GM12873 (cell line): ENCODE measurements around the gene THTPA.

ENCODE experiments used
- CTCF ChIP-seq: IDR thresholded peaks from 2 replicates; pipeline ENCODE4 v1.5.1; 2012; ENCODE audit warnings: low read depth, mild to moderate bottlenecking, moderate library complexity, low read length, control low read depth; ENCODE audit not compliant: insufficient read depth; ENCODE audit errors: missing control alignments

Gene THTPA

GRCh38 chr14:23572836-23573235, 16.8 kb downstream of the THTPA start:
- TF ChIP-seq CTCF = no peak

GRCh38 chr14:23573384-23574015, 17.4 kb downstream of the THTPA start:
- no peak for TF ChIP-seq CTCF

GRCh38 chr14:23577004-23577681, 21.1 kb downstream of the THTPA start:
- TF ChIP-seq CTCF = no peak

GRCh38 chr14:23577710-23578392, 21.8 kb downstream of the THTPA start:
- TF ChIP-seq CTCF = no peak

- no peak for TF ChIP-seq CTCF
These were observed 22.7 kb downstream of the THTPA start, which contains the start of gene JPH4 for GRCh38 chr14:23578560-23579310. Gene JPH4 (minus strand): TSS chr14:23578790. CDS start chr14:23577453, 1,337 bp downstream.

GRCh38 chr14:23579311-23579630, 23.2 kb downstream of the THTPA start:
- no peak for TF ChIP-seq CTCF

GRCh38 chr14:23579739-23580138, 23.7 kb downstream of the THTPA start:
- no peak for TF ChIP-seq CTCF
